ENCODE data around the gene C1QB. TPM values are rescaled to one million over a fixed set of nuclear protein-coding genes. Genes with fewer than 3 reads are reported as not detected.

C1QB gene
- total and polyA plus RNA-seq, 9 of the 15 experiments (the other 6 are each of a cell fraction or from before 2014, with no cell fraction given): 0.55 TPM; not detected in 8

- no peak for TF ChIP-seq ZNF407 (IDR thresholded peaks at IDR 0.05; ENCODE audit: low read depth)
- TF ChIP-seq MCM2 (IDR thresholded peaks at IDR 0.05; ENCODE audit: low read depth): no peak
- TF ChIP-seq ARID4B (CRISPR knock-in tag; IDR thresholded peaks at IDR 0.05): 0 out of 2 replicates have a peak, but pooled peaks have one; percentile 32
Observed at GRCh38 chr1:22611530-22611947, 41.5 kb upstream of the C1QB start (continued).

Data from K562 (cell line).